Ishikawa (cell line): ENCODE measurements around the gene PPBP.

Experiments used
- CEBPB ChIP-seq: IDR thresholded peaks from 2 replicates; pipeline ENCODE4 v1.6.1; 2012
- CREB1 ChIP-seq: IDR thresholded peaks from 2 replicates; pipeline ENCODE4 v1.6.1; 2012; ENCODE audit warnings: low read depth
- MAX ChIP-seq: IDR thresholded peaks from 2 replicates; pipeline ENCODE4 v1.6.1; 2012
- NFIC ChIP-seq: IDR thresholded peaks from 2 replicates; pipeline ENCODE4 v1.6.1; 2012
- RAD21 ChIP-seq: IDR thresholded peaks from 2 replicates; pipeline ENCODE4 v1.6.1; 2012; ENCODE audit warnings: low read depth
- REST ChIP-seq: IDR thresholded peaks from 2 replicates; pipeline ENCODE4 v1.6.1; 2012; ENCODE audit warnings: low read depth, mild to moderate bottlenecking
- TAF1 ChIP-seq: IDR thresholded peaks from 2 replicates; pipeline ENCODE4 v1.6.1; 2012; ENCODE audit warnings: low read depth, mild to moderate bottlenecking
- TCF12 ChIP-seq: IDR thresholded peaks from 2 replicates; pipeline ENCODE4 v1.6.1; 2012; ENCODE audit warnings: low read depth
- USF1 ChIP-seq: IDR thresholded peaks from 2 replicates; pipeline ENCODE4 v1.6.1; 2012
- YY1 ChIP-seq: IDR thresholded peaks from 2 replicates; pipeline ENCODE4 v1.6.1; 2012; ENCODE audit warnings: low read depth

DNA sequence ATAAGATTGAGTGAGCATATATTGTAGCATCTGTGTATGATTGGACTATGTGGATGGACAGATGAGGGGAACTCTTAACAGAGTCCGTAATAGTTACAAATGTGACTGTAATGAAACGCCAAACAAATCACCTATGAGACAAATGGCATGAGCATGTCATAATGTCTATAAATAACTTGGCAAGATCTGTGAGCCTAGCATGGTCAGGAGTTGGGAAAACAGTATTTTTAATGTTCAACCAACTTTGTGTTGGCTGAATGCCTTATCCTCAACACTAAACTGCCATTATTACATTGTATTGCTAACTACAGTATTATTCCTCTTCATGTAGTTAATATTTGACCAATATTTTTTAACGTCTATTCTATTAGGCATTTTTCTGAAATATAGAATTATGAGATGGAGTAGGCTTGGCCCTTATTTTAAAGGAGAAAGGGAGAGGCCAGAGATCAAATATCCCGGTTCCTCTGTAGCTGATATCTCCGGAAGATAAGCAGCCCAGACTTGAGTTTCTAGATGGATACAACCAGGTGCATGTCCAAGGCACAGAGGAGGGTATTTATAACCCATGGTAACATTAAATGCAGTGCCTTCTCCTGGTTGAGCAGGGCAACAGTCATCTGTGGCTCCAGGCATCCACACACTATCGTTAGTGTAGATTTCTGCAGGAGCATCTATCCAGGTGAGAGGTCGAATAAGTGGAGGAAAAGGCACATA lies 38.8 kb downstream of the PPBP start:
- TF ChIP-seq REST (no peak), USF1 (no peak), TCF12 (no peak), TAF1 (no peak), YY1 (no peak), MAX (no peak), CREB1 (no peak), CEBPB (no peak), NFIC (no peak), RAD21 (no peak)
